Measurements from ENCODE around the gene DNMT1.
"Not testable (repeated sequence)": the region's sequence is repeated elsewhere in the genome, so short reads cannot be mapped to it uniquely, and the experiment has no call there.

DNMT1 gene

GRCh38 chr19:10182076-10182475 is 12.7 kb downstream of the DNMT1 start:
- DNase-seq, result no peak

GRCh38 chr19:10180459-10180858 is 14.3 kb downstream of the DNMT1 start:
- DNase-seq, result no peak

GRCh38 chr19:10180024-10180423 is 14.7 kb downstream of the DNMT1 start:
- DNase-seq, result not testable (repeated sequence)

DNA sequence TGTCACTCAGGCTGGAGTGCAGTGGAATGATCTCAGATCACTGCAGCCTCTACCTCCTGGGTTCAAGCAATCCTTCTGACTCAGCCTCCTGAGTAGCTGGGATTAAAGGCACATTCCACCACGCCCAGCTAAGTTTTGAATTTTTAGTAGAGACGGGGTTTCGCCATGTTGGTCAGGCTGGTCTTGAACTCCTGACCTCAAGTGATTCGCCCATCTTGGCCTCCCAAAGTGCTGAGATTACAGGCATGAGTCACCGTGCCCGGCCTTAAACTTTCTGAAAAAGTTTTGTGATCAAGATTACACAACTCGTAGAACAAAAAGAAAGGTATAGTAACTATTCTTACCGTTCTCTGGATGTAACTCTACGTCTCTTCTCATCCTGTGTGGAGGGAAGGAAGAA is 21.2 kb downstream of the DNMT1 start:
- DNase-seq, result no peak

GRCh38 chr19:10168386-10168948 is 26.3 kb downstream of the DNMT1 start:
- DNase-seq, result no peak

DNA sequence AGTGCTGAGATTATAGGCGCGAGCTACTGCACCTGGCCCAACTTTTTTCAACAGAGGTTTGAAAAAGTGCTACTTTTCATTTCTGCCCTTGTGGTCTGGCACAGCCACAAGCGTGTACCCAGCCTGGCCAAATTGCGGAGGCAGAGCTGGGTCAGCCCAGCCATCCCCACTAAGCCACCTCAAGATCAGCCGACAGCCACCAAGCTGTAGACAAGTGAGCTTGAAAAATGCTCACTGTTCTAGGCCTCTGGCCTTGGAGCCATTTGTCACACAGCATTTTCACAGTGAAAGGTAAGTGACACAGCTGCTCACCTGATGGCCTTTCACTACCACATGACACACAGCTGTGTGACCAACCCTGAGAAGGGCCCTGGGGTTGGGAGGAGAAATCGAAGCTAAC is 27.3 kb downstream of the DNMT1 start:
- no peak for DNase-seq

DNA sequence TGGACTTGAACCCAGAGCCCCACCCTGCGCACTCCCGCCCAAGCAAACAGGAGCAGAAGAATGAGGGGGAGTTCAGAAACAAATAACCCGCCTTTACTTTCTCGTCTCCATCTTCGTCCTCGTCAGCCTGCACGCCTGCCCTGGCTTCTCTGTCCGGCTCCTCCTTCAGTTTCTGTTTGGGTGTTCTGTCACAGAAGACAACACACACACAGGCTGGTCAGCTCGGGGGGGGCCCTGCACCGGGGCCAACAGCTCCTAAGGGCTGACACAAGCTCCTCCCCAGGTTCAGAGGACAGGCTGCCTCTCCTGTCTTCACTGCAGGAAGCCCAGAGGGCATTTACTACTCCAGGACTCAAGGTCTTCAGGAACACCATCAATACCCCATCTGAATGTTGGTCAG is 28.3 kb downstream of the DNMT1 start:
- not testable (repeated sequence) for DNase-seq

DNA sequence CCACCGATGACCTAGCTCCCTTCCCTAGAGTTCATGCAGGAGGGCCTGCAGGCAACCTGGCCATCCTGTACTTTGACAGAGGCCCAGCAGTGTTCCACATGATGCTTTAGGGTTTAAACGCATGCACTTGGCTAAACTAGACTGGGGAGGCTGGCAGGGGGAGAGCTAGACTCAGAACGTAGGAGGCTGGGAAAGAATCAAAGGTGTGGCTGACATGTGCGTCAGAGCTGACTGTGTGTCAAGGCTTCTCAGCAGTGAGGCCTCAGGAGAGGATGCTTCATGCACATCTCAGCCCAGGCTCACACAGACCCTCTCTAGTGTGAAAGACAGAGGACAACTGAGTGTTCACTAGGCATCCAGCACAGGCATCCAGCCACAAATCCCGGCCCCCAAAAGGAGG is 28.7 kb downstream of the DNMT1 start:
- no peak for DNase-seq

- DNase-seq, result no peak
Measured at GRCh38 chr19:10163536-10163935, 31.2 kb downstream of the DNMT1 start.

DNA sequence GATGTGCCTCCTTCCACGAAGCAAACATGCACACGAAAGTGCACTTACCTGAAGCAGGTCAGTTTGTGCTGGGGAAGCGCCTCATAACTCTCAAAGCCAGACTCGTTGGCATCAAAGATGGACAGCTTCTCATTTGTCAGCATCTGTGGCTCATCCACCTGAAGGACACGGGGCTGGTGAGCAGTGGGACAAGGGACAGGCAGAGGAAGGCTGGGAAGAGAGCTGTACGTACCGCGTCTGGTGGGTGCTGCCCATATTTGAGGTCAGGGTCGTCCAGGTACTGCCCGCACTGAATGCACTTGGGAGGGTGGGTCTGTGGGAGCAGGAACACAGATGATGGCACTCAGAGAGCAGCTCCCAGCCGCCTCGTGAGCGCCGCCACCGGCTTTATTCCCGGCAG is 35.1 kb downstream of the DNMT1 start:
- DNase-seq, result no peak

DNA sequence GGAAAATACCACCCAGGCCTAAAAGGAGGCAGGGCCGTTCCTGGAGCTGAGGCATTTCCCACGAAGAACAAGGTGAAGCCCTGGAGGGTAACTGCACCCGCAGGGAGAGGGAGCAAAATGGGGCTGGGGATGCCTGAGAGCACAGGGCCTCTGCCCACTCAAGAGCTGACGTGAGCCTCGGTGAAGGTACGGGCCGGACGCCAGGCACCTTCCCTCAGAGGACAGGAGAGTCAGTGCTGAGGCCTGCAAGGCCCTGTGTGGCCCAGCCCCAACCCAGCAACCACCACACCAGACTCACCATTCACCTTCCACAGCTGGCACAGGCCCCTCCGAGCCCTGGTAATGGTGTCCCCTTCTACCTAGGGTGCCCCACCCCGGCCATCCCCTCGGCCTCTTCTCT is 36.3 kb downstream of the DNMT1 start:
- DNase-seq, result no peak

GRCh38 chr19:10158071-10158470 is 36.7 kb downstream of the DNMT1 start:
- DNase-seq, result no peak

GRCh38 chr19:10155839-10156238 is 38.9 kb downstream of the DNMT1 start:
- DNase-seq, result no peak

GRCh38 chr19:10152100-10152499 is 42.7 kb downstream of the DNMT1 start:
- no peak for DNase-seq

GRCh38 chr19:10151521-10151920 is 43.2 kb downstream of the DNMT1 start:
- no peak for DNase-seq

DNA sequence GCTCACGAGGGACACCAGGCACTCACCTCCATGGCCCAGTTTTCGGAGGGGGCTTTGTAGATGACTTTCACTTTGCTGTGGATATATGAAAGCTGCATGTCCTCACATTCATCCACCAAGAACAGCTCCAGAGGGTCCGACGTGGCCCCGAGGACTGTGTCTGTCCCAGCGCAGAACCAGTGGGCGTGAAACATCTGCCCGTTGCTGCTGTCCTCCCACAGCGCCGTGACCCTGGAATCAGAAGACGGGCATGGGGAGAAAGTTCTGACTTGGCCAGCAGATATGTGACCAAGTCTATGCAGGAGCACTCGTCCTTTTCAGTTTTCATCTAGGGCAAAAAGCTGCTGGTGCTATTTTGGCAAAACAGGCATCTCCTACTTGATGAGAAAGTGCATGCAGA is 45.3 kb downstream of the DNMT1 start:
- no peak for DNase-seq

GRCh38 chr19:10146142-10146541 is 48.6 kb downstream of the DNMT1 start:
- no peak for DNase-seq

DNA sequence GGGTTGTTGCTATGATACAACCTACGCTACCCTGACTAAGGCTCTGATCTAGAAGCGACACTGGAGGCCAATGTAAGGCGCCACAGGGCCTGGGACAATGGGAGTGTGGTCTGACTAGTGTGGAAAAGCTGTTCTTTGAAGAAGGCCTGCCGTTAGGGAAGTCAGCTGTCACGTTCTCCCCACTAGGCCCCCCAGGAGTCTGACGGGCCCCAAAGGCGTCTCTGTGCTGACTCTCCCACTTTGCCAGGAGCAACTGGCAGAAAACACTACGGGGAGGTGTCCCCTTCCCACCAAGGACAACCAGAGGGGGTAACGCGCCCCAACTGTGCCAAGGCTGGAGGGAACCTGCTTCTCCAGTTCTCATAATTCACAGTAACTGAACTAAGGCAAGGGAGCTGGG is 49.7 kb downstream of the DNMT1 start:
- no peak for DNase-seq

DNA sequence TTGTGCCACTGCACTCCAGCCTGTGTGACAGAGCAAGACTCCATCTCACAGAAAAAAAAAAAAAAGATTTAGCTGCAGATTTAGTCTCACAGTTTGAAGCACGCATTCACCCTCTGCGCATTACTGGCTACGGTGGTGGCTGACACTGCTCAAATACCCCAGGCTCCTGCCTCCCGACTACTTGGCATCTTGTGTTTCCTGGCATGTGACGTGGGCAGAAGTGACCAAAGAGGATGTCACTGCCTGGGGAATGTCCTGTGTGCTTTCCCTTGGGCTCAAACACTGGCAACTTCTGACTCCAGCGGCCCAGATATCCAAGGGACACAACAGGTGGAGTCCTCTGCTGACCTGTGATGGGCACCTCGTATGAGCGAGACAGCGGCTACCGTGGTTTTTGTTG is 50.4 kb downstream of the DNMT1 start:
- no peak for DNase-seq

GRCh38 chr19:10143681-10144080 is 51.1 kb downstream of the DNMT1 start:
- no peak for DNase-seq

- no peak for DNase-seq
Measured at GRCh38 chr19:10142701-10143375, 51.9 kb downstream of the DNMT1 start.

- no peak for DNase-seq
Measured at GRCh38 chr19:10141973-10142372, 52.8 kb downstream of the DNMT1 start.

DNA sequence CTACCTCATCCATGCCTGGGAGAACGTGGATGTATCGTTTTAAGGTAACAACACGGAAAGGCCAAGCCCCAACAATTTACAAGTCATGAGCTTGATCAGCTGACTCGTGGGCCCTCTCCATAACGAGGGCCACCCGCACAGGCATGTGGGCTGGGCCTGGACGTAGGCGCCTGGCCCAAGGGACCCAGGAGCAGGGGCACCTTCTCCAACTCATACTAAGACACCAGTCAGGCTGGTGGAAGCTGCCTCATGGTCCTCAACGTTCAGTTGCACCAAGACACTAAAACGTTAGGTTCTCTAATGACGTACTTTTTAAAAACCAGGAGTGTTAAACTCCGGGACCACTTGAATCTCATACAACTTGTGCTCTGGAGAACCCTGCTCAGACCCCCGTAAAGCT is 53.3 kb downstream of the DNMT1 start:
- DNase-seq, result no peak

DNA sequence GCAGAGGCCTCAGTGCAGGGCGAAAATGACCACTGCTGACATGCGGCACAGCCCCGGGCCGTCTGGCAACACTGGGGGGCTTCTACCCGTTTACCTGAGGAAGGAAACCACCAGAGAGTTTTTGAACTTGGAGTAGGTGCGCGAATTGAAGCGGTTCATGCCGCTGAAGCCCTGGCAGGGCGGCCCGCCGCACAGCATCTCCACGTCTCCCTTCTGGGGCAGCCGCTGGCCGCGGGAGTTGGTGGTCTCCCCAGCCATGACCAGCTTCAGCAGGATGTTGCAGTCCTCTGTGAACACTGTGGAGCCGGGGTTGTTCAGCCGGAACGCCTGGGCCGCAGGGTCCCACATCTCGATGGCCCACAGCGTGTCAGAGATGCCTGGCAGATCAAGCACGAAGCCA is 54.8 kb downstream of the DNMT1 start:
- no peak for DNase-seq
